Measurements from ENCODE around the gene RPP38. TPM values are rescaled to one million over a fixed set of nuclear protein-coding genes. Genes with fewer than 3 reads are reported as not detected.

RPP38 gene
- total and polyA plus RNA-seq, 2 experiments from 2014 or later: 8.0 to 22.1 TPM

DNA sequence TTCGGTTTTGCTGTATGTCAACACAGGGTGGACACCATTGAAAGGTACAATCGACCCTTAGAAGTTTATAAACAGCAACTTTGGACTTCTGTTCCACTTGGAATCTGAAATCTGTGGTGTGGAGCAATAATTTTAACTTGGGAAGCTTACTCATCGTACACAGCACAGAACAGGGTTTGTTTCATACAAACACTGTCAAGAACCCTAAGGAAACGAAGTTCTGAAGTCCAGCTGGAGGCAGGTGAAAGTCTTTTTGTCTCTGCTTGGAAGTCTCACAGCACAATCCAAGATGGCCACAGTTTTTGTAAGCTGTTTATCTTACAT lies 39.8 kb downstream of the RPP38 start:
- WGBS, 2 experiments (ENCODE audit: low coverage in 1 of 2, low lambda C conversion rate in 2 of 2, missing lambda C conversion rate in 2 of 2): 87 to 89% methylated on average over 4 of the region's 4 CpGs
- Histone ChIP-seq H3K36me3 (ENCODE audit: low read depth) (peaks cover 40% of the 10 kb centered on the region; the same call in 1 of the 2 replicates), H3K27me3 (replicated peaks; ENCODE audit: insufficient read depth) (no peaks in the 10 kb centered on the region), H3F3A (ENCODE audit: insufficient read depth) (no peaks in the 10 kb centered on the region), H3K79me2 (ENCODE audit: insufficient read depth) (peaks cover 16% of the 10 kb centered on the region), H3K9ac (no peak overlapping the region), H3K9me3 (ENCODE audit: low read depth) (no peaks in the 10 kb centered on the region), H3K9me2 (ENCODE audit: insufficient read depth) (no peaks in the 10 kb centered on the region), H3K4me3 (no peak overlapping the region), H4K20me1 (ENCODE audit: insufficient read depth) (no peaks in the 10 kb centered on the region; the same call in 1 of the 2 replicates), H2AFZ (no peak overlapping the region), H3K27ac (no peak overlapping the region), H3K4me2 (ENCODE audit: unreplicated experiment) (no peak overlapping the region), H3K4me1 (ENCODE audit: insufficient read depth) (0 out of 2 replicates have a peak, but pooled peaks cover 4% of the 10 kb centered on the region)
- in situ Hi-C loops (cut with MboI): no loop called here
- DNase-seq: no peak
- TF ChIP-seq EZH2 (IDR thresholded peaks at IDR 0.05; ENCODE audit: insufficient read depth, poor library complexity, severe bottlenecking): no peak
- TF ChIP-seq EZH2phosphoT487 (IDR thresholded peaks at IDR 0.05; ENCODE audit: insufficient read depth, low read depth): no peak

DNA sequence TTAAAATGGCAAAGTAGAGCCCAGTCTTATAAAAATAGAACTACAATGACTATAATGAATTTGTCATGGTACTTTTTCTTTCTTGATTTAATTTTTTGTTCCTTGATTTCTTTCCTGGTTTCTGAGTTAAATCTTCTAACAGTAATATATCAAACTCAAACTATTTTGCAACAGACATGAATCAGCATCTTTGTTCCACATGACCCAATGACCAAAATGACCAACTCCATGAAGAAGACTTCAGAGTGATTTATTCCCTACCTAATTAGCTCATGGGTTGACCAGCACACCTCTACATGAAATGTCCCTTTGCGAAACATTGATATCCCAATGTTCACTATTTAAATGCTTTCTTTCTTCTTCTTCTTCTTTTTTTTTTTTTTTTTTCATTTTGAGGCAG lies 40.5 kb downstream of the RPP38 start:
- no peak for TF ChIP-seq EZH2phosphoT487 (IDR thresholded peaks at IDR 0.05; ENCODE audit: insufficient read depth, low read depth)
- no peak for TF ChIP-seq EZH2 (IDR thresholded peaks at IDR 0.05; ENCODE audit: insufficient read depth, poor library complexity, severe bottlenecking)
- H3K27me3 ChIP-seq (replicated peaks; ENCODE audit: insufficient read depth): no peaks in the 10 kb centered on the region
- no peak overlapping the region for H3K4me2 ChIP-seq (ENCODE audit: unreplicated experiment)
- H3K4me1 ChIP-seq (ENCODE audit: insufficient read depth): 0 out of 2 replicates have a peak, but pooled peaks cover 4% of the 10 kb centered on the region
- no peaks in the 10 kb centered on the region for H3K9me3 ChIP-seq (ENCODE audit: low read depth)
- peaks cover 38% of the 10 kb centered on the region; the same call in 1 of the 2 replicates for H3K36me3 ChIP-seq (ENCODE audit: low read depth)
- H3F3A ChIP-seq (ENCODE audit: insufficient read depth): no peaks in the 10 kb centered on the region
- 97 to 100% methylated on average over 1 of the region's 1 CpG for WGBS, 2 experiments (ENCODE audit: low coverage in 1 of 2, low lambda C conversion rate in 2 of 2, missing lambda C conversion rate in 2 of 2)
- H3K27ac ChIP-seq: no peak overlapping the region
- H4K20me1 ChIP-seq (ENCODE audit: insufficient read depth): no peaks in the 10 kb centered on the region; the same call in 1 of the 2 replicates
- in situ Hi-C loops (cut with MboI): no loop called here
- no peak overlapping the region for H3K9ac ChIP-seq
- H2AFZ ChIP-seq: no peak overlapping the region
- H3K4me3 ChIP-seq: no peak overlapping the region
- peaks cover 23% of the 10 kb centered on the region for H3K79me2 ChIP-seq (ENCODE audit: insufficient read depth)
- no peaks in the 10 kb centered on the region for H3K9me2 ChIP-seq (ENCODE audit: insufficient read depth)
- peak; percentile 30 for DNase-seq

DNA sequence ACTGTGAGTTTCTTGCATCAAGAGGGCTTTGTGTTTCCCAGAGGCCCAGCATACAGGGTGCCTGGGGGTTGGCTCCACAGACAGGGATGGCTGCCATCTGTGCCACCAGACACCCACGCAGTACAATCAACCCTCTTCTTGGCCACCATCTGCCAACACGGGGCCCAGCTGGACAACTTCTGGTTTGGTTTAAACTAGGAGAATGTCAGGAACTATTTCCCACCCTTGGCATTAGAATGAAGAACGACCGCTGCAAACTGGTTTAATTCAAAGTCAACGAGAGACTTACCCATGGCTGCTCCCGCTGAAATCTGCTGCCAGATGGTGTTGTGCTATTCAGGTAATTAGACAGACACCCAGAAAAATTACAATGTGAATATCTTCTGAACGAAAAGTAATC lies 43.5 kb downstream of the RPP38 start:
- Histone ChIP-seq H2AFZ (no peak overlapping the region), H3K9me2 (ENCODE audit: insufficient read depth) (no peaks in the 10 kb centered on the region), H3K4me1 (ENCODE audit: insufficient read depth) (peaks cover 11% of the 10 kb centered on the region; the same call in 1 of the 2 replicates), H3K27ac (no peak overlapping the region), H3K36me3 (ENCODE audit: low read depth) (peaks cover 9% of the 10 kb centered on the region; the same call in 1 of the 2 replicates), H3K4me3 (no peak overlapping the region), H4K20me1 (ENCODE audit: insufficient read depth) (no peaks in the 10 kb centered on the region; the same call in 1 of the 2 replicates), H3K79me2 (ENCODE audit: insufficient read depth) (peaks cover 53% of the 10 kb centered on the region), H3K4me2 (ENCODE audit: unreplicated experiment) (no peak overlapping the region), H3F3A (ENCODE audit: insufficient read depth) (no peaks in the 10 kb centered on the region), H3K9ac (no peak overlapping the region), H3K27me3 (replicated peaks; ENCODE audit: insufficient read depth) (no peaks in the 10 kb centered on the region), H3K9me3 (ENCODE audit: low read depth) (no peaks in the 10 kb centered on the region)
- 67% methylated on average over 7 of the region's 7 CpGs for WGBS, 2 experiments (ENCODE audit: low coverage in 1 of 2, low lambda C conversion rate in 2 of 2, missing lambda C conversion rate in 2 of 2)
- no peak for DNase-seq
- TF ChIP-seq EZH2phosphoT487 (IDR thresholded peaks at IDR 0.05; ENCODE audit: insufficient read depth, low read depth): no peak
- TF ChIP-seq EZH2 (IDR thresholded peaks at IDR 0.05; ENCODE audit: insufficient read depth, poor library complexity, severe bottlenecking): no peak
- in situ Hi-C loops (cut with MboI): no loop called here

DNA sequence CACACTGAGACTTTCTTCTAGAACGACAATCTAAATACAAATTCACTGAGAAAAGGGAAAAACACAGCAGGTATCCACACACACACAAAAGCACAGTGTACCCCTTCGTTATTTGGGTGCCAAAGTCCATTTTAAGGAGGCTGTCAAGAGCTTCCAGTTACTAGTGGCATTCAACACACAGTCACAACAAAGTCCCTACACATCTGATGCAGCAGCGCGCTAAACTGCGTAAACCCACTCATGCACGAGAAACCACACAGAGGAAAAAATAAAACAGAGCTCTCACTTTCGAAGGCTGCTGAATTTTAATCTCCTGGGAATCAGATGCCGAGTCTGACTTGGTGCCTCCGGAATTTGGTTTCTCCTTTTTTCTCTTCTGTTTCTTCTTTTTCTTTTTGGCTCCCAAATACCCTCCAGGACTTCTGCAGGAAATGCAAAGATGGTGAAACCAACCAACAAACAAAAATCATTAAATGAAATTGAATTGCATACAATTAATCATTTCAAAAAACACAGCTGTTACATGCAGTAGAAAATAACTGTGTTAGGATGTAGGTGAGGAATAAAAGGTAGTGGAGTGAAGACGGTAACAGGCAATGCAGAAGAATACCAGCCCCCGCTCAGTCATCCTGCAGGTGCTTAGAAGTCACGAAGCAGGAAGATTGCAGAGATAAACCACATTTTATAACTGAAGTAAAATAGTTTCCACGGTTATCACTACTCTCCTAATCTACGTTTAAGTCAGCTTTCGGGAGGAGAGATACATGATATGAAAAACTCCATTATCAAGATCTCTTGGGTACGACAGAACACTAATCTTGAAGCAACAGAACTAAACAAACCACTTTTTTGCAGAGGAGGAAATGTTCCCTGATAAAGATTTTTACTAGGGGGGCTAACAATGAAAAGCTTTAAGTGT lies 44.2 kb downstream of the RPP38 start:
- no peaks in the 10 kb centered on the region; the same call in 1 of the 2 replicates for H4K20me1 ChIP-seq (ENCODE audit: insufficient read depth)
- H3K9me3 ChIP-seq (ENCODE audit: low read depth): no peaks in the 10 kb centered on the region
- in situ Hi-C loops (cut with MboI): no loop called here
- H3K4me1 ChIP-seq (ENCODE audit: insufficient read depth): peaks cover 11% of the 10 kb centered on the region; the same call in 1 of the 2 replicates
- no peak overlapping the region for H3K4me3 ChIP-seq
- WGBS, 2 experiments (ENCODE audit: low coverage in 1 of 2, low lambda C conversion rate in 2 of 2, missing lambda C conversion rate in 2 of 2): 86 to 87% methylated on average over 16 of the region's 16 CpGs
- H3K9ac ChIP-seq: no peak overlapping the region
- no peak for DNase-seq
- H3F3A ChIP-seq (ENCODE audit: insufficient read depth): no peaks in the 10 kb centered on the region
- H3K79me2 ChIP-seq (ENCODE audit: insufficient read depth): peaks cover 60% of the 10 kb centered on the region
- H3K27ac ChIP-seq: no peak overlapping the region
- H3K4me2 ChIP-seq (ENCODE audit: unreplicated experiment): no peak overlapping the region
- H3K27me3 ChIP-seq (replicated peaks; ENCODE audit: insufficient read depth): no peaks in the 10 kb centered on the region
- no peak overlapping the region for H2AFZ ChIP-seq
- TF ChIP-seq EZH2phosphoT487 (IDR thresholded peaks at IDR 0.05; ENCODE audit: insufficient read depth, low read depth): no peak
- TF ChIP-seq EZH2 (IDR thresholded peaks at IDR 0.05; ENCODE audit: insufficient read depth, poor library complexity, severe bottlenecking): no peak
- H3K36me3 ChIP-seq (ENCODE audit: low read depth): peaks cover 9% of the 10 kb centered on the region; the same call in 1 of the 2 replicates
- H3K9me2 ChIP-seq (ENCODE audit: insufficient read depth): no peaks in the 10 kb centered on the region
